ENCODE measurements around the gene RAMAC.

The RAMAC gene

GRCh38 chr15:82966671-82967071 lies 19.3 kb upstream of the RAMAC start:
- H3K9me3 ChIP-seq: no peaks in the 10 kb centered on the region
- H3K4me3 ChIP-seq: no peak overlapping the region
- no peaks in the 10 kb centered on the region for H3K36me3 ChIP-seq
- TF ChIP-seq Cebpa-rat (IDR thresholded peaks at IDR 0.05): no peak
- H4K20me1 ChIP-seq: no peaks in the 10 kb centered on the region
- H3K27ac ChIP-seq: no peak overlapping the region
- no peak overlapping the region for H3K9ac ChIP-seq
- no peaks in the 10 kb centered on the region for H3K4me1 ChIP-seq
- H3K4me2 ChIP-seq: no peak overlapping the region
- H3K27me3 ChIP-seq: no peaks in the 10 kb centered on the region

- H3K36me3 ChIP-seq: no peaks in the 10 kb centered on the region
- H4K20me1 ChIP-seq: no peaks in the 10 kb centered on the region
- H3K9ac ChIP-seq: no peak overlapping the region
- no peak overlapping the region for H3K4me3 ChIP-seq
- no peaks in the 10 kb centered on the region for H3K27me3 ChIP-seq
- peaks cover 5% of the 10 kb centered on the region for H3K4me1 ChIP-seq
- H3K4me2 ChIP-seq: no peak overlapping the region
- H3K9me3 ChIP-seq: no peaks in the 10 kb centered on the region
- TF ChIP-seq Cebpa-rat (IDR thresholded peaks at IDR 0.05): no peak
- H3K27ac ChIP-seq: no peak overlapping the region
These were observed 17.9 kb upstream of the RAMAC start for GRCh38 chr15:82968066-82968465.

GRCh38 chr15:82969353-82969752 lies 16.7 kb upstream of the RAMAC start:
- Histone ChIP-seq H3K9me3 (no peaks in the 10 kb centered on the region), H3K4me1 (peaks cover 8% of the 10 kb centered on the region), H4K20me1 (no peaks in the 10 kb centered on the region), H3K27ac (no peak overlapping the region), H3K9ac (no peak overlapping the region), H3K36me3 (no peaks in the 10 kb centered on the region), H3K4me3 (no peak overlapping the region), H3K27me3 (no peaks in the 10 kb centered on the region), H3K4me2 (no peak overlapping the region)
- no peak for TF ChIP-seq Cebpa-rat (IDR thresholded peaks at IDR 0.05)

- no peak overlapping the region for H3K27ac ChIP-seq
These were observed 15.8 kb upstream of the RAMAC start for GRCh38 chr15:82970078-82970686.

GRCh38 chr15:82970696-82971095 lies 15.3 kb upstream of the RAMAC start:
- Histone ChIP-seq H3K27ac (no peak overlapping the region), H3K4me3 (no peak overlapping the region), H3K4me1 (peaks cover 8% of the 10 kb centered on the region), H3K9ac (no peak overlapping the region), H3K27me3 (no peaks in the 10 kb centered on the region), H4K20me1 (no peaks in the 10 kb centered on the region), H3K36me3 (no peaks in the 10 kb centered on the region), H3K4me2 (no peak overlapping the region), H3K9me3 (no peaks in the 10 kb centered on the region)
- TF ChIP-seq Cebpa-rat (IDR thresholded peaks at IDR 0.05): no peak

More at GRCh38 chr15:82970078-82970686, 15.8 kb upstream of the RAMAC start:
- Histone ChIP-seq H3K9ac (no peak overlapping the region), H3K36me3 (no peaks in the 10 kb centered on the region), H3K4me3 (no peak overlapping the region), H3K4me1 (peaks cover 8% of the 10 kb centered on the region), H3K4me2 (no peak overlapping the region), H3K27me3 (no peaks in the 10 kb centered on the region), H4K20me1 (no peaks in the 10 kb centered on the region), H3K9me3 (no peaks in the 10 kb centered on the region)
- TF ChIP-seq Cebpa-rat (IDR thresholded peaks at IDR 0.05): no peak

- peaks cover 8% of the 10 kb centered on the region for H3K4me1 ChIP-seq
- H3K27ac ChIP-seq: no peak overlapping the region
- TF ChIP-seq Cebpa-rat (IDR thresholded peaks at IDR 0.05): no peak
- no peak overlapping the region for H3K4me3 ChIP-seq
- H3K36me3 ChIP-seq: no peaks in the 10 kb centered on the region
- H3K9me3 ChIP-seq: no peaks in the 10 kb centered on the region
- H3K27me3 ChIP-seq: no peaks in the 10 kb centered on the region
- H3K9ac ChIP-seq: no peak overlapping the region
- H3K4me2 ChIP-seq: no peak overlapping the region
- no peaks in the 10 kb centered on the region for H4K20me1 ChIP-seq
These were observed 14.6 kb upstream of the RAMAC start for GRCh38 chr15:82971218-82971984.

- Histone ChIP-seq H3K9me3 (no peaks in the 10 kb centered on the region), H3K4me1 (peaks cover 8% of the 10 kb centered on the region), H3K9ac (no peak overlapping the region), H3K27ac (no peak overlapping the region), H4K20me1 (no peaks in the 10 kb centered on the region), H3K36me3 (no peaks in the 10 kb centered on the region), H3K4me2 (no peak overlapping the region), H3K27me3 (no peaks in the 10 kb centered on the region), H3K4me3 (no peak overlapping the region)
- TF ChIP-seq Cebpa-rat (IDR thresholded peaks at IDR 0.05): no peak
These were observed 13.0 kb upstream of the RAMAC start for GRCh38 chr15:82972990-82973389.

GRCh38 chr15:82977076-82977475 lies 8.9 kb upstream of the RAMAC start:
- H3K4me2 ChIP-seq: no peak overlapping the region
- no peaks in the 10 kb centered on the region for H3K36me3 ChIP-seq
- no peak overlapping the region for H3K27ac ChIP-seq
- H3K4me3 ChIP-seq: no peak overlapping the region
- H3K27me3 ChIP-seq: no peaks in the 10 kb centered on the region
- H3K9me3 ChIP-seq: no peaks in the 10 kb centered on the region
- H3K4me1 ChIP-seq: peaks cover 8% of the 10 kb centered on the region
- no peak overlapping the region for H3K9ac ChIP-seq
- H4K20me1 ChIP-seq: no peaks in the 10 kb centered on the region
- no peak for TF ChIP-seq Cebpa-rat (IDR thresholded peaks at IDR 0.05)

GRCh38 chr15:82978438-82978837 lies 7.6 kb upstream of the RAMAC start:
- no peaks in the 10 kb centered on the region for H3K36me3 ChIP-seq
- no peaks in the 10 kb centered on the region for H3K9me3 ChIP-seq
- H3K27me3 ChIP-seq: no peaks in the 10 kb centered on the region
- no peak for TF ChIP-seq Cebpa-rat (IDR thresholded peaks at IDR 0.05)
- H3K9ac ChIP-seq: no peak overlapping the region
- no peak overlapping the region for H3K4me2 ChIP-seq
- no peaks in the 10 kb centered on the region for H3K4me1 ChIP-seq
- H4K20me1 ChIP-seq: no peaks in the 10 kb centered on the region
- no peak overlapping the region for H3K4me3 ChIP-seq
- H3K27ac ChIP-seq: no peak overlapping the region

GRCh38 chr15:82979726-82980125 lies 6.3 kb upstream of the RAMAC start:
- no peaks in the 10 kb centered on the region for H3K9me3 ChIP-seq
- H4K20me1 ChIP-seq: no peaks in the 10 kb centered on the region
- no peak for TF ChIP-seq Cebpa-rat (IDR thresholded peaks at IDR 0.05)

More at GRCh38 chr15:82979726-82980125, 6.3 kb upstream of the RAMAC start:
- Histone ChIP-seq H3K4me1 (no peaks in the 10 kb centered on the region), H3K27ac (no peak overlapping the region), H3K36me3 (no peaks in the 10 kb centered on the region), H3K4me2 (no peak overlapping the region), H3K4me3 (no peak overlapping the region), H3K9ac (no peak overlapping the region), H3K27me3 (no peaks in the 10 kb centered on the region)
